ENCODE measurements around the gene AHCTF1.
A peak's percentile ranks its signal among the peaks of the same experiment; 100 is the strongest.
"Not testable (repeated sequence)": the region's sequence is repeated elsewhere in the genome, so short reads cannot be mapped to it uniquely, and the experiment has no call there.

Gene AHCTF1

GRCh38 chr1:246916026-246916923 is 15.5 kb downstream of the AHCTF1 start:
- DNase-seq (ENCODE audit: low read depth) = not testable (repeated sequence)

- no peak for DNase-seq (ENCODE audit: low read depth)
These were observed 24.3 kb downstream of the AHCTF1 start for GRCh38 chr1:246907472-246907871.

DNA sequence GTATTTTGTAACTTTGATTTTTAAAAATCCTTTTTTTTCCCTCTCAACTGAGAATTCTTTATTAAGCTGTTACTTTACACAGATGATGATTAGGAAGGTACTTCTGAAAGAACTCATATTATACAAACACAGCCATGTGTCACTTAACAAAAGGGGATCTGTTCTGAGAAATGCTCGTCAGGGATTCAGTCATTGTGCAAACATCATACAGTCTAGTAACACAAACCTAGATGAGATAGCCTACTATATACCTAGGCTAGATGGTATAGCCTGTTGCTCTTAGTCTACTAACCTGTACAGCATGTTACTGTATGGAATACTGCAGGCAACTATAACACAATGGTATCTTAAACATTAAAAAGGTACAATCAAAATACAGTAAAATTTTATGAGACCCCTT is 24.9 kb downstream of the AHCTF1 start:
- DNase-seq (ENCODE audit: low read depth) = no peak

GRCh38 chr1:246901874-246902273 is 29.9 kb downstream of the AHCTF1 start:
- DNase-seq (ENCODE audit: low read depth) = no peak

DNA sequence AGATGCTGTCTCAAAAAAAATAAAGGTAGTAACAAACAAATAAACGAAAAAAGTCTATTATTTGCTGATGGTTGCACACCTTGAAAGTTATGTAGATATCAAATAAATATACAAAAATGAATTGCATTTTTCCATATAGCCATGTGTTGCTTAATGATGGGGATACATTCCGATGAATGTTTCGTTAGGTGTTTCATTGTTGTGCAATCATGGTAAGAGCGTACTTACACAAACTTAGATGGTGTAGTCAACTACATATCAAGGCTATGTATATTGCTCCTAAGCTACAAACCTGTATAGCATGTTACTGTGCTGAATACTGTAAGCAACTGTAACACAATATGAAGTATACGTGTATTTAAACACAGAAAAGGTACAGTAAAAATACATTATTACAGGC is 34.4 kb downstream of the AHCTF1 start:
- no peak for DNase-seq (ENCODE audit: low read depth)

DNA sequence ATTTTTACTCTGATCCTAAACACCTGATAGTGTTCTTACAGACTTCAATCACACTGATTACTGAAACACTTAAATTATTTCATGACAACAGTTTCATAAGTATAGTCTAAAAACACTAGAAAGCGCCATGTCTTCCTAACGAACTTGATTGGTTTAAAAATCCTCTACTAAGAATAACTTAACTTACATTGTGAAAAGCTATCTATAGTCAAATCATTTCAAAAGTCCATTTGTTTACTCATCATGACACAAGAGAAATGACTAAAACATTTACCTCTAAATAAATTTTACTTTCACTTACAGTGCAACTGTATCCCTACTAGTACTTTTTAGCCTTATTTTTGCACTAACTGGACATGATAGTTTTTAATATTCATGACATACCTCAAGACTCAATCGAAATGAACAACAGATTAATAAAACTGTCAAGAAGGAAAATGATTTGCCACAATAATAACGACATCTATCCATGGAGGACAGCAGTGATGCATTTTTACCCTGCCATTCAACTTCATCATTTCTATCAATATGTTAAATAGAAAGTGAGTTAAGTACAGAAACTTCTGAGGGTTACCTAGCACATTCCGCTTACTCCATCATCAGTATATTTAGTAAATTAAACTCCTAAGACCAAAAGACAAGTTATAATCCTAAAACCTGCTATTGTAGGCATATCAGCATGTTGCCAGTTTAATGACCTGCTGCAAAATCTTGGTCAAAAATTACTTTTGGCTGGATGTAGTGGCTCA is 38.4 kb downstream of the AHCTF1 start:
- no peak for DNase-seq (ENCODE audit: low read depth)

- DNase-seq (ENCODE audit: low read depth) = no peak
These were observed 40.6 kb downstream of the AHCTF1 start for GRCh38 chr1:246891105-246891504.

GRCh38 chr1:246888522-246888921 is 43.2 kb downstream of the AHCTF1 start:
- DNase-seq (ENCODE audit: low read depth) = no peak

DNA sequence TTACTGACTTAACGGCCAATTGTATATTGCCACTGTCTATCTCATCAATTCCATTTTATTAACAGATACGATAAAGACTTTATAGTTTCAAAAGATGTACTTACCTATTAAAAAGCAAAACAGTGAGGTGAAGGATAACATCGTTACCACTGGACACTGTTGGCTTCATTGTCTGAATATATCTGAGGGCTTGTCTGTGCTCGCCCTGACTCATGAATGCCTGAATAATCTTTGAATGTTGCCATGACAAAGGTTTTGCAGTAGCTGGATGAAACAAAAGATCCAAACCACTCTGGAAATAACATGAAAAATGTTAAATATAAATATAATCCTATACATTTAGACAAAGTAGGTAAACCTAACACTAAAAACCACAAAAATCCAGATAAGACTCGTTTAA is 46.4 kb downstream of the AHCTF1 start:
- DNase-seq (ENCODE audit: low read depth) = not testable (repeated sequence)

DNA sequence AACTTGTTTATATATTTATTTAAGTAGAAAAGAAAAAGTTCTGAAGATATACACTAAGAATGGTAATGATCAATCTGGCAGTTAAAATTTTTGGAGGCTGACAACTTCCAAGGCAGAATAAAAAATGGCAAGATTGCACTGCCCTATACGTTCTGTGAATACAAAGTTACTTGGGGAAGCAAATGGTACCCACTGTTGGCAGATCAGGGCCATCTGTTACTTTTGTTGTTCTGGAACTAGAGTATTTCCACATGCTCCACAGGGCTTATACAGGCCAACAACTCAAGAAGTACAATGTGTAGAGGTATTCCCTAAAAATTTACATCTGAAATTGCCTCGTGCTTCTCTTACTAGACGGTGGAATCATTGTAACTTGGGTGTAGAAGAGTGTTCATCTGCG is 53.2 kb downstream of the AHCTF1 start:
- no peak for DNase-seq (ENCODE audit: low read depth)

GRCh38 chr1:246876431-246876830 is 55.3 kb downstream of the AHCTF1 start:
- DNase-seq (ENCODE audit: low read depth) = no peak

GRCh38 chr1:246875041-246876026 is 56.4 kb downstream of the AHCTF1 start:
- peak; percentile 74 for DNase-seq (ENCODE audit: low read depth)

DNA sequence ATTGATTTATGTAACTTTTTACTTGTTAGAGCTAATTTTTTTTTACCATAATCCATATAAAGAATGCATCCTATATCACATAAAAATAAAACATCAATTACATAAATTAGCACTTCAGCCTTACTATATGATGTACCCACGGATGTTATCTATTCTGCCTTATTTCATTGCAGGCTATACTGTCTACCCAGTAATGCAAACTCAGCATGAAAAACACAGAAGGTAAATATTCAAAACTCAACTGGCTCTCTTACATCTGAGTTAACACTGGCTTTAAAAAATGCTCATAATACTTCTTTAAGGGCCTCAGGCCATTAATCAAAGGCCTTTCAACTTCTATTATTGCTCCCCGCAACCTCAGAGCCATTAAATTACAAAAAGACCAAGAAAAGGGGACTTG is 65.8 kb downstream of the AHCTF1 start:
- no peak for DNase-seq (ENCODE audit: low read depth)

DNA sequence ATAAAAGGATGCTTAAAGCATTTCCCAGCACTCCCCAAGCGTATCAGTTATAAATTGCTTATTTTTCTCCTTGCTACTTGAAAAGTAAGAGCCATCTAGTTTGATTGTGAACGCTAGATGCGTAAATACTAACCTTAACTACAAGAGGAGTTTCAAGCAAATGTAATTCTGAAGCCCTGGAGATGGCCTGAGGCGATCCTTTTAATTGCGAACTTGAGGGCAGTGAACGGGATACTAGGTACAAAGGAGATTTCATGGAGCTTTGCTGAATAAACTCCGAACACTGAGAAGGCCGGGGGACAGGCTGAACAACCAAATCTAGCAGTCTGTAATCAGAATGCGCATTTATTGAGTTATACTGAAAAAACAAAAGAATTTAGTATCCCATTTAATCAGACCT is 68.0 kb downstream of the AHCTF1 start:
- DNase-seq (ENCODE audit: low read depth) = not testable (repeated sequence)

DNA sequence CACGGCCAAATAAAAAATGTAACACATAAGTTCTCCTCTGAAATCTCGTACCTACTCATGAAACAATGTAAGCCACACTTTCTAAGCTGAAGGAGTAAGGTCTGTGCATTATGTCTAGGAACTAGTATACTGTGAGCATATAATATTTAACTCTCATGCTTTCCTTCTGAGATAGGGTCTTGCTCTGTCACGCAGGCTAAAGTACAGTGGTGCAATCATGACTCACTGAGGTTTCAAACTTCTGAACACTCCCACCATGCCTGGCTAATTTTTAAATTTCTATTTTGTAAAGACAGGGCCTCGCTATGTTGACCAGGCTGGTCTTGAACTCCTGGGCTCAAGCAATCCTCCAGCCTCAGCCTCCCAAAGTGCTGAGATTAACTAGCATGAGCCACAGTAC is 71.3 kb downstream of the AHCTF1 start:
- no peak for DNase-seq (ENCODE audit: low read depth)

DNA sequence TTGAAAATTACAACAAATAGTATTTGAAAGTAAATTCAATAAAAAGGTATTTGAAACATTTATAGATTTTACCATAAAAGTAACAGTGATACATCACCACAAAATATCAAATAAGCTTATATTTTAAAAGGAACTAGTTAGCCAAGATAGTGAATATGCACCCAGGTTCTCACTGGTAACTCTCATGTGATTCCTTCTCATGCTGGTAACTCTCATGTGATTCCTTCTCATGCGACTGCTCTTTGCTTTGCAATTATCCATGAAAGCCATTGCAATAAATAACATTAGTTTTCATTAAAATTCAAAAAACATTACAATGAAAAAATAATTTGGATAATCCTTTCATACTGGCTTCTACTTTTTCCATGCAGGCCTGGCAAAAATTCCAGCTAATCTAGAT is 75.4 kb downstream of the AHCTF1 start:
- no peak for DNase-seq (ENCODE audit: low read depth)

- not testable (repeated sequence) for DNase-seq (ENCODE audit: low read depth)
These were observed 81.1 kb downstream of the AHCTF1 start for GRCh38 chr1:246850640-246851039.

DNA sequence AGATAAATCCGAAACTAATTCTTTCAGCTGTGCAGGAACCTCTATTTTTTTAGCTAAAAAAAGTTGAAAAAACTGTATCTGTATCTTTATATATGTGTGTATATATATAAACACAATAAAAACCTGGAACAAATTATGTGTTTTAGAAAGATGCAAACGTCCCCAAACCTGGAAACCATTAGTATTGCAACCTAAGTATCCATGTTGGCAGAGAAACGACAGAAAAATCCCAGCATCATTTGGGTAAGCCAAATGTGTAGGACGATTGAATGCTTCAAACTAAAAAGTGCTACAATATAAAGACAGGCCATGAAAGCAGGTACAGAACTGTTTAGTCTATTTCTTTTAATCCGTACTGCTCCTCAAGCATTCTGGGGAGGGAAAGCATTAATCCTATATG is 87.9 kb downstream of the AHCTF1 start:
- no peak for DNase-seq (ENCODE audit: low read depth)

- DNase-seq (ENCODE audit: low read depth) = not testable (repeated sequence)
These were observed 91.0 kb downstream of the AHCTF1 start for GRCh38 chr1:246840761-246841160.

DNA sequence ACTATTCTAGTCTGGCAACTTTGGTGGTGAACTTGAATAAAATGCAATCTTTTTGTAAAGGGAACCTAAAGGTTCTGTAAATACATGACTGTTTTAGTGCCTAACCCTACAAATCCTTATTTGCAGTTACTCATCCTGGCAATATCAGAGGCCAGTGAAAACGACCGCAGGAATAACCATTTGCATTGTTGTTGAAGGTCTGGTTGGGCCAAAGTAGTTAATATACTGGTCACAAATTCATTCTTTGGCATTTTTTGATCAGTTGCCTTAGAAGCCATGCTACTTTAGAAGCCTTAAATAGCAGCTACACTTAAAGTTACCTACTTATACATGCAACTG is 93.7 kb downstream of the AHCTF1 start:
- DNase-seq (ENCODE audit: low read depth) = no peak

DNA sequence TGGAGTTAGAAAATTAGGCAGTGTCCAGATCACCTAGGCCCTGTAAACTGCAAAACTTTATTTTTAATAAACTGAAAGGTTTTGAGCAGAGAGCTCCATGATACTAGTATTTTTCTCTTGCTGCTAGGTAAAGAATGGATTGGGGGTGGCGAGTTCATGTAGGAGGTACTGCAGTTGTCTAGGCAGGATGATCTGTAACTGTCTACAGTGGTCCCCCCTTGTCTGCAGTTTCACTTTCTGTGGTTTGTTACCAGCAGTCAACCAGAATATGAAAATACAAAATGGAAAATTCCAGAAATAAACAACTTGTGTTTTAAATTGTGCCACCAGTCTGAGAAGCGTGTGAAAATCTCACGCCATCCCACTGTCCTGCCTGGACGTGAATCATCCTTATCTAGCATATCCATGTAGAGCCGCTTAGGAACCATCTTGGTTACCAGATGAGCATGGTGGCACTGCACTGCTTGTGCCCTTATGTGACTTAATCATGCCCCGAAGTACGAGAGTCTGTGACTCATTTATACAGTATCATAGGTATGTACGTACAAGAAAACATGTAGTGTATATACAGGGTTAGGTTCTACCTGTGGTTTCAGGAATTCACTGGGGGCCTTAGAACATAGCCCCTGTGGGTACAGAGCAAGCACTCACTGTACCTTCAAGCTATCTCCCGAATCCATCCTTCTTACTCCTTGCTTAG is 94.2 kb downstream of the AHCTF1 start:
- DNase-seq (ENCODE audit: low read depth) = no peak
